ENCODE data around the gene PGLYRP2. TPM values are rescaled to one million over a fixed set of nuclear protein-coding genes. Genes with fewer than 3 reads are reported as not detected.
A peak's percentile ranks its signal among the peaks of the same experiment; 100 is the strongest.

The PGLYRP2 gene
- total and polyA plus RNA-seq, 9 of the 15 experiments (the other 6 are each of a cell fraction or from before 2014, with no cell fraction given), result not detected

DNA sequence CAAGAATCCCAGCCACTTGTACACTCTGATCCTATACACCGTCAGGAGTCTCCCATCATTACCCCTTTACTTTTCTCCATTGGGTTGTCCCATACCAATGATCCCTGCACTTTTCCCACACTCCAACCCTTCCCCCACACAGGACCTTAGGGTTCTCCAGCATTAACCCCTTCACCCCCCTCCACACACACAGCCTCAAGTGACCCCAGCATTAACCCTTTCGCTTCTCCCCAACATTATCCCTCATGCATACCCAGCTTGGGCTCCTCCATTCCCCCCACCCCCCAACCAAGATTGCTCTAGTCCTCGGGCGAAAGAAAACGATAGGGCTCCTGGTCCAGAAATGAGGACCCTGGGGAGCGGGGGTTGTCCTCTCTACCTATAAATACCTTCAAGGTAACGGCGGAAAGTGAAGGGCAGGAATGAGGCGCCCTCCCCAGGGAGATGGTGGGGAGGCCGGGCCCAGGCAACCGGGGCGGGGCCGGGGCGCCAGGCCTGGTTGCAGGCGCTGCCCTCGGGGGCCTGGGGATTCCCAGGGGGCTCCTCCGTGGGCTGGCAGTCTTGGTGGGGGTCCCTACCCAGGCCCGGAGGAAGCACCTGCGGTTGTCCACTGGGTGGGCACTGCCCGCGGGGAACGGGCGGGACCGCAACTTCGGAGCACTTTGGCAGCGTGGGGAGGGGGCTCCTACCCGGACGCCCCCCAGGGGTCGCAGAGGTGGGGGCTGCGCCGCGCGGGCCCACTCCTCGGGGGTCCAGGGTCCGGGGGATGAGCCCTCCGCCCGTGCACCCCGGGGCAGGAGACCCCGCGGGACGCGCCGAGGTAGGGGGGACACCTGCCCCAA, 30.3 kb downstream of the PGLYRP2 start (continued):
- TF ChIP-seq, protein P1, sequence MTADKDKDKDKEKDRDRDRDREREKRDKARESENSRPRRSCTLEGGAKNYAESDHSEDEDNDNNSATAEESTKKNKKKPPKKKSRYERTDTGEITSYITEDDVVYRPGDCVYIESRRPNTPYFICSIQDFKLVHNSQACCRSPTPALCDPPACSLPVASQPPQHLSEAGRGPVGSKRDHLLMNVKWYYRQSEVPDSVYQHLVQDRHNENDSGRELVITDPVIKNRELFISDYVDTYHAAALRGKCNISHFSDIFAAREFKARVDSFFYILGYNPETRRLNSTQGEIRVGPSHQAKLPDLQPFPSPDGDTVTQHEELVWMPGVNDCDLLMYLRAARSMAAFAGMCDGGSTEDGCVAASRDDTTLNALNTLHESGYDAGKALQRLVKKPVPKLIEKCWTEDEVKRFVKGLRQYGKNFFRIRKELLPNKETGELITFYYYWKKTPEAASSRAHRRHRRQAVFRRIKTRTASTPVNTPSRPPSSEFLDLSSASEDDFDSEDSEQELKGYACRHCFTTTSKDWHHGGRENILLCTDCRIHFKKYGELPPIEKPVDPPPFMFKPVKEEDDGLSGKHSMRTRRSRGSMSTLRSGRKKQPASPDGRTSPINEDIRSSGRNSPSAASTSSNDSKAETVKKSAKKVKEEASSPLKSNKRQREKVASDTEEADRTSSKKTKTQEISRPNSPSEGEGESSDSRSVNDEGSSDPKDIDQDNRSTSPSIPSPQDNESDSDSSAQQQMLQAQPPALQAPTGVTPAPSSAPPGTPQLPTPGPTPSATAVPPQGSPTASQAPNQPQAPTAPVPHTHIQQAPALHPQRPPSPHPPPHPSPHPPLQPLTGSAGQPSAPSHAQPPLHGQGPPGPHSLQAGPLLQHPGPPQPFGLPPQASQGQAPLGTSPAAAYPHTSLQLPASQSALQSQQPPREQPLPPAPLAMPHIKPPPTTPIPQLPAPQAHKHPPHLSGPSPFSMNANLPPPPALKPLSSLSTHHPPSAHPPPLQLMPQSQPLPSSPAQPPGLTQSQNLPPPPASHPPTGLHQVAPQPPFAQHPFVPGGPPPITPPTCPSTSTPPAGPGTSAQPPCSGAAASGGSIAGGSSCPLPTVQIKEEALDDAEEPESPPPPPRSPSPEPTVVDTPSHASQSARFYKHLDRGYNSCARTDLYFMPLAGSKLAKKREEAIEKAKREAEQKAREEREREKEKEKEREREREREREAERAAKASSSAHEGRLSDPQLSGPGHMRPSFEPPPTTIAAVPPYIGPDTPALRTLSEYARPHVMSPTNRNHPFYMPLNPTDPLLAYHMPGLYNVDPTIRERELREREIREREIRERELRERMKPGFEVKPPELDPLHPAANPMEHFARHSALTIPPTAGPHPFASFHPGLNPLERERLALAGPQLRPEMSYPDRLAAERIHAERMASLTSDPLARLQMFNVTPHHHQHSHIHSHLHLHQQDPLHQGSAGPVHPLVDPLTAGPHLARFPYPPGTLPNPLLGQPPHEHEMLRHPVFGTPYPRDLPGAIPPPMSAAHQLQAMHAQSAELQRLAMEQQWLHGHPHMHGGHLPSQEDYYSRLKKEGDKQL (CRISPR knock-in tag; IDR thresholded peaks at IDR 0.05; ENCODE audit: borderline replicate concordance), result no peak
- TF ChIP-seq SIRT6 (IDR thresholded peaks at IDR 0.05; ENCODE audit: low read depth, low read length) (no peak), NFIC (IDR thresholded peaks at IDR 0.05) (no peak), KLF6 (CRISPR knock-in tag; IDR thresholded peaks at IDR 0.05; ENCODE audit: borderline replicate concordance) (no peak), MAZ (CRISPR knock-in tag; conservative IDR thresholded peaks at IDR 0.05 in 1 of 2, IDR thresholded peaks at IDR 0.05 in 1 of 2) (no peak), PRMT5 (CRISPR knock-in tag; IDR thresholded peaks at IDR 0.05) (no peak), ASH1L (IDR thresholded peaks at IDR 0.05; ENCODE audit: borderline replicate concordance, low read depth, partially characterized antibody) (no peak), CHD2 (IDR thresholded peaks at IDR 0.05; ENCODE audit: low read depth, low read length) (no peak), PRDM10 (IDR thresholded peaks at IDR 0.05; ENCODE audit: partially characterized antibody) (peak; percentile 84)
- TF ChIP-seq, protein P2, sequence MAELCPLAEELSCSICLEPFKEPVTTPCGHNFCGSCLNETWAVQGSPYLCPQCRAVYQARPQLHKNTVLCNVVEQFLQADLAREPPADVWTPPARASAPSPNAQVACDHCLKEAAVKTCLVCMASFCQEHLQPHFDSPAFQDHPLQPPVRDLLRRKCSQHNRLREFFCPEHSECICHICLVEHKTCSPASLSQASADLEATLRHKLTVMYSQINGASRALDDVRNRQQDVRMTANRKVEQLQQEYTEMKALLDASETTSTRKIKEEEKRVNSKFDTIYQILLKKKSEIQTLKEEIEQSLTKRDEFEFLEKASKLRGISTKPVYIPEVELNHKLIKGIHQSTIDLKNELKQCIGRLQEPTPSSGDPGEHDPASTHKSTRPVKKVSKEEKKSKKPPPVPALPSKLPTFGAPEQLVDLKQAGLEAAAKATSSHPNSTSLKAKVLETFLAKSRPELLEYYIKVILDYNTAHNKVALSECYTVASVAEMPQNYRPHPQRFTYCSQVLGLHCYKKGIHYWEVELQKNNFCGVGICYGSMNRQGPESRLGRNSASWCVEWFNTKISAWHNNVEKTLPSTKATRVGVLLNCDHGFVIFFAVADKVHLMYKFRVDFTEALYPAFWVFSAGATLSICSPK (IDR thresholded peaks at IDR 0.05; ENCODE audit: borderline replicate concordance), result no peak
- TF ChIP-seq, protein P3, sequence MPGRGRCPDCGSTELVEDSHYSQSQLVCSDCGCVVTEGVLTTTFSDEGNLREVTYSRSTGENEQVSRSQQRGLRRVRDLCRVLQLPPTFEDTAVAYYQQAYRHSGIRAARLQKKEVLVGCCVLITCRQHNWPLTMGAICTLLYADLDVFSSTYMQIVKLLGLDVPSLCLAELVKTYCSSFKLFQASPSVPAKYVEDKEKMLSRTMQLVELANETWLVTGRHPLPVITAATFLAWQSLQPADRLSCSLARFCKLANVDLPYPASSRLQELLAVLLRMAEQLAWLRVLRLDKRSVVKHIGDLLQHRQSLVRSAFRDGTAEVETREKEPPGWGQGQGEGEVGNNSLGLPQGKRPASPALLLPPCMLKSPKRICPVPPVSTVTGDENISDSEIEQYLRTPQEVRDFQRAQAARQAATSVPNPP (IDR thresholded peaks at IDR 0.05; ENCODE audit: borderline replicate concordance, insufficient read depth, insufficient read length), result no peak
- TF ChIP-seq, protein P4, sequence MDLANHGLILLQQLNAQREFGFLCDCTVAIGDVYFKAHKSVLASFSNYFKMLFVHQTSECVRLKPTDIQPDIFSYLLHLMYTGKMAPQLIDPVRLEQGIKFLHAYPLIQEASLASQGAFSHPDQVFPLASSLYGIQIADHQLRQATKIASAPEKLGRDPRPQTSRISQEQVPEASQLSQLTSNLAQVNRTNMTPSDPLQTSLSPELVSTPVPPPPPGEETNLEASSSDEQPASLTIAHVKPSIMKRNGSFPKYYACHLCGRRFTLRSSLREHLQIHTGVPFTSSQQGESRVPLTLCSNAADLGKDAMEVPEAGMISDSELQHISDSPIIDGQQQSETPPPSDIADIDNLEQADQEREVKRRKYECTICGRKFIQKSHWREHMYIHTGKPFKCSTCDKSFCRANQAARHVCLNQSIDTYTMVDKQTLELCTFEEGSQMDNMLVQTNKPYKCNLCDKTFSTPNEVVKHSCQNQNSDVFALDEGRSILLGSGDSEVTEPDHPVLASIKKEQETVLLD (IDR thresholded peaks at IDR 0.05), result peak; percentile 36; the same call in 1 of the 2 replicates
